H1 (cell line): ENCODE measurements around the gene VGF.

Experiments
- EGR1 ChIP-seq: IDR thresholded peaks from 2 replicates; pipeline ENCODE4 v1.6.1; 2011; ENCODE audit warnings: low read depth, low read length, borderline replicate concordance
- EZH2 ChIP-seq: fragments of 200-600 bp; sonication (generic); IDR thresholded peaks from 2 replicates; pipeline ENCODE4 v1.7.1; 2012; ENCODE audit warnings: low read depth, mild to moderate bottlenecking, moderate library complexity, low read length, inconsistent platforms; ENCODE audit not compliant: severe bottlenecking
- JUND ChIP-seq: IDR thresholded peaks from 2 replicates; pipeline ENCODE4 v1.6.1; 2011; ENCODE audit warnings: mild to moderate bottlenecking, improper control_type of control experiment, low read length
- KDM4A ChIP-seq: IDR thresholded peaks from one replicate; pipeline ENCODE4 v1.7.1; 2012; ENCODE audit warnings: low read depth, mild to moderate bottlenecking, moderate library complexity, low read length, inconsistent platforms; ENCODE audit not compliant: severe bottlenecking
- POLR2A ChIP-seq, 2 experiments: IDR thresholded peaks; 1 replicate in 1 of 2; 2 replicates in 1 of 2; pipeline ENCODE4 v1.6.1; 2011; ENCODE audit warnings: low read depth in 2 of 2, low read length in 2 of 2, mild to moderate bottlenecking in 2 of 2; ENCODE audit errors: control extremely low read depth in 1 of 2
- RBBP5 ChIP-seq: IDR thresholded peaks from 2 replicates; pipeline ENCODE4 v1.7.1; 2012; ENCODE audit warnings: low read depth, mild to moderate bottlenecking, inconsistent platforms, low read length, moderate library complexity, borderline replicate concordance
- SAP30 ChIP-seq: fragments of 300-600 bp; sonication (generic); IDR thresholded peaks from 2 replicates; pipeline ENCODE4 v1.7.1; 2012; ENCODE audit warnings: low read length, moderate library complexity, mild to moderate bottlenecking, inconsistent platforms; ENCODE audit not compliant: insufficient read depth, insufficient replicate concordance
- ZNF274 ChIP-seq: IDR thresholded peaks from 2 replicates; pipeline ENCODE4 v1.7.0; 2012; ENCODE audit warnings: low read length, borderline replicate concordance; ENCODE audit errors: extremely low read depth

DNA sequence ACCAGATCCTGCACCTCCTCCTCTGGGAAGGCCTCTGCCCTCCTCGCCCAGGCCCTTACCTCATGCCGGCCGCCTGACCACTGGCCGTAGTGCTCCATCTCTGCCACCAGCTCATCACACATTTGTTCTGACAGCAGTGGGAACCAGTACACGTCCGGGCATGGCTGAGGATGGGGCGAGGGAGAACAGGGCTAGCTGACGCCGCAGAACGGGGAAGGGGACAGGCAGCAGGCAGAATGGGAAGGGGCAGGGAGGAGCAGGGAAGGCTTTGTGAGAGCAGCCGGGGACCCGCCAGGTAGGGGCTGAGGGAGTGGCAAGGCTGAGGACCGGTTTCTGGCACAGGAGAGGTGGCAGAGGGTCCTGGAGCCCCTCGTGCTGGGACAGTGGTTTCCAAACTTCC lies 43.4 kb upstream of the VGF start:
- TF ChIP-seq JUND (no peak), KDM4A (no peak), EGR1 (no peak), ZNF274 (no peak), POLR2A (IDR thresholded peaks at IDR 0.05; ENCODE audit: control extremely low read depth in 1 of 2, low read depth in 2 of 2, low read length in 2 of 2) (no peak), EZH2 (no peak), RBBP5 (no peak), SAP30 (no peak)
